Embryonic facial prominence (tissue), 1 donor: Measurements from ENCODE around the gene SUMF1.
"Not testable (repeated sequence)": the region's sequence is repeated elsewhere in the genome, so short reads cannot be mapped to it uniquely, and the experiment has no call there.

Experiments
- DNase-seq: peaks from one replicate; pipeline ENCODE4 v3.0.0-alpha.2; 2016; ENCODE audit errors: extremely low spot score

SUMF1 gene

DNA sequence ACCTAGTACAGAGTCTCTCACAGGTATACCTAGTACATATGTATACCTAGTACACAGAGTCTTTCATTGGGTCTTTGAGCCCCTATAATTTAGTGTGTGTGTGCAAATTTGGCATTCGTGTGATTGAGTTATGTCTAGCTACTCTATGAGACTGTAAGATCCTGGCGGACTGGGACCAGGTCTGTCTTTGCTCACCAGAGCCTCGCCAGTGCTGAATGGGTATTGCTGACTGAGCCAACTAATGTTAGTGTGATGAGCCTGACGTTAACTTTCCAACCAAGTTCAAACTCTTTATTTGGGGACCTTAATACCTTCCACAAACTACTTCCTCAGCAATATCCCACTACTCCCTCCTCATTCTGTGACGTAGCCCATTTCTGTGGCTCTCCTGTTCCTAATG lies 128.3 kb downstream of the SUMF1 start:
- no peak for DNase-seq

DNA sequence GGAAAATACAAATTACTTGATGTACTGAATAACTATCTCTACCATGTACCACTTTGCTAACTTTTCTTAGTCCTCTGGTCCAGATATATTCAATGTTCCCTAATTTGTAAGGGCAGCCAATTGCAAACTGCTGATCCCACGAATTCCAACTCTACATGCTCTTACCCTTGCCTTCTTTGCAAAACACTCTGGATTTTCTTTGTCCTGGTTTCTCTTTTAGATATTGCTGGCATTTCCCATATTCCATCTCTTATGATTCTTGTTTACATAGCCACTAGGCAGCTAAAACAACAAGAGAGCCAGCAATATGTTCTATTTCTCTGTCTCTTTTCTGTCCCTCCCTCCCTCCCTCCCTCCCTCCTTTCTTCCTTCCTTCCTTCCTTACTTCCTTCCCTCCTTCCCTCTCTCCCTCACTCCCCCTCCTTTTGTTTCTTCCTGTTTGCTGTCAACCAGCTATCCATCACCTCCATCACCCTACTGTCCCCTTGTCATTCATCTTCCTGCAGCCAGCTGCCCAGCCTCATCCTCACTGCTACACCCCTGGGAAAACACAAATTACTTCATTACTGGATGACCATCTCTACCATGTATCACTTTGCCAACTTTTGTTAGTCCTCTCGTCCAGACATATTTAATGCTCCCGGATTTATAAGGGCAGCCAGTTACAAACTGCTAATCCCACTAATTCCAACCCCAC lies 130.1 kb downstream of the SUMF1 start:
- DNase-seq, result no peak

DNA sequence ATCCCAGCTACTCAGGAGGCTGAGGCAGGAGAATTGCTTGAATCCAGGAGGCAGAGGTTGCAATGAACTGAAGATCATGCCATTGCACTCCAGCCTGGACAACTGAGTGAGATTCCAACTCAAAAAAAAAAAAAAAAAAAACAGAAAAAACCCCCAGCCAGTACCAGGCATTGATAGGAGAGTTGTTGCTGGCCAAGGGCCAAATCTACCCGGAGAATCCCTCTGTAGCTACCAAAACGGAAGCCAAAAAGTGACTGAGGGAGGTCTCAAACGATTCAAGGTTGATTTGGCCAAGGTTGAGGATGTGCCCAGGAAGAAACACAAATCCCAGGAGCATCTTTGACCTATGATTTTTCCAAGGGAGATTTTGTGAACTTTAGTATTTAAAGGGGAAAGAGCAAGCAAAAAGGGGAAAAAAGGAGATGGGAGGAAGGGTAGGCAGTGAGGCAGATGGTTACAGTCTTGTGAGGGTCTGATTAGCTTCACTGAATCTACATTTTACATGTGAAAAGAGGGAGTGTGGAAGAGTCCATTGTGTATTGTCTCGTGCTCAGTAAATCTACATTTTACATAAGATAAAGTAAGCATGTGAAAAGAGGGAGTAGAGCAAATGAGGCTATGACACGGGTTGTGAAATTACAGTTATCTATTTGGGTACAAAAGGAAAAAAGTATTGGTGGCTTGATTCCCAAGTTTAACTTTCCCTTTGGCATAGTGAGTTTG lies 131.1 kb downstream of the SUMF1 start:
- no peak for DNase-seq

DNA sequence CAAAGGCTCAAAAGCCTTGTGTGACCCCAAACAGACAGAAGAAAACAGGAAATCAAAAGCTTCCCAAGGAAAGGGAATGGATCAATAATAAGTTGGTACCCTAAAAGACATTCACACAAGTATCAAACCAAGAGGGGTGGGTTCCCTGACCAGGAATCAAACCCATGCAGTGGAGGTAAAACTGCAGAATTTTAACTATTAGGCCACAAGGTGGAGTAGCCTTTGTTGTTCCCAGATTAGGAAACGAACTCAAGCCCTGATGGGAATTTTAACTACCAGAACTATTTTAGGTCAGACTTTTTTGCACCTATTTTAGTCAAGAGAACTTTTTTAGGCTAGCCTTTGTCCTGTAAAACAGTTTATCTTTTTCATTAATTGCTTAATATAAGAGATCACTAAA lies 132.5 kb downstream of the SUMF1 start:
- no peak for DNase-seq

DNA sequence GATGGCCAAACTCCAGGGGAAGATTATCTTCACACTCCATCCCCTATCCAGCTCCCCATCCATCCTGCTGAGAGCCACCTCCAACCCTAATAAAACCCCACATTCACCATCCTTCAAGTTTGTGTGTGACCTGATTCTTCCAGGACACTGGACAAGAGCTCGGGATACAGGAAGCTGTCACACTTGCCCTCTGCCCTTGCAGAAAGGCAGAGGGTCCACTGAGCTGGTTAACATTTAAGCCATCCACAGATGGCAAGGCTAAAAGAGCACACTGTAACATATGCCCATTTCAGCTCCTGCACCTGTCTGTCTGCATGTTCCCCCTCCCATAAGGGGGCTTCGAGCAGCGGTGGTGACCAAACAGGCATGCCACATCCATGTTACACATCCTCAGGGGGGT lies 134.1 kb downstream of the SUMF1 start:
- no peak for DNase-seq

DNA sequence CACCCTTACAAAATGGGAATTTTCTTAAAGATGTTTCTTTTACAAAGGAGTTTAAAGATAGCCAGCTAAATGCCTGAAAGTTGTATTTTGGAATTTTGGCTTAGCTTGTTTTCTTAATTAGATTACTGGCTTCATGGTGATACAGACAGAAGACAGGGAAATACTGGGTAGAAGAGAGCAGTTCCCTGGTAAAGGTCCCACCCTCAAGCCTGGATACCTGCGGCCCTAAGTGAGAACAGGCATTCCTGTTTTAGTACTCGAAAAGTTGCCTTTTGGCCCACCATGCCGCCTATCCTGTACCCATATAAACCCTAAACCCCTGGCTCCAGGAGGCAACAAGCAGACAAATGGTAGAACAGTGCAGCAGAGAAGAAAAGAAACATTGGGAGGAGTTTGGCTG lies 134.5 kb downstream of the SUMF1 start:
- DNase-seq, result no peak

DNA sequence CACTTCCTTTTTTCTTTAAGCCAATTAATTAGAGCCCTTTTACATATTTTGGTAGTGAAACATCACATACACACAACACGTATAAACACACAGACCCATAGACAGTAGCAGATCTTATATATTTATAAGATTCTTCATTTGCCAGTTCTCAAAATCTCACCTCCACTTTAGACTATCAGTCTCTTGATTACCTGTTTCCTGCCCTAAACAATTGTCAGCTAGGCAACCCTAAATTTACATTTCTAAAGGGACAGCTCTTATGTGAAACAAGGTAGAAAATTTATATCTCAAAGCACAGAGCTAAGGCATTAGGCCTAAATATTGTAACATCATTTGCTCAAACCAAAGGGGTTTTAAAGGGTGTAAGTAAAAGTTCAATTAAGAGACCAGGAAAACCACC lies 135.0 kb downstream of the SUMF1 start:
- DNase-seq, result no peak

DNA sequence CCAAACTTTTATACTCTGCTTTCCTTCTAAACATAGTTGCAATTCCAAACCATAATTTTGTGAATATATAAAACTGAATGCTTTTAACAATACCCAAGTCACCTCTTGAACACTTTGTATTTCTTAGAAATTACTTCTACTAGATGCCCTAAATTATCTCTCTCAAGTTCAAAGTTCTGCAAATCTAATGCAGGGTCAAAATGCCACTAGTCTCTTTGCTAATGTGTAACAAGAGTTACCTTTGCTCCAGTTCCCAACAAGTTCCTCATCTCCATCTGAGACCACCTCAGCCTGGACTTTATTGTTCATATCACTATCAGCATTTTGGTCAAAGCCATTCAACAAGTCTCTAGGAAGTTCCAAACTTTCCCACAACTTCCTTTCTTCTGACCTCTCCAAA lies 137.3 kb downstream of the SUMF1 start:
- DNase-seq, result not testable (repeated sequence)

DNA sequence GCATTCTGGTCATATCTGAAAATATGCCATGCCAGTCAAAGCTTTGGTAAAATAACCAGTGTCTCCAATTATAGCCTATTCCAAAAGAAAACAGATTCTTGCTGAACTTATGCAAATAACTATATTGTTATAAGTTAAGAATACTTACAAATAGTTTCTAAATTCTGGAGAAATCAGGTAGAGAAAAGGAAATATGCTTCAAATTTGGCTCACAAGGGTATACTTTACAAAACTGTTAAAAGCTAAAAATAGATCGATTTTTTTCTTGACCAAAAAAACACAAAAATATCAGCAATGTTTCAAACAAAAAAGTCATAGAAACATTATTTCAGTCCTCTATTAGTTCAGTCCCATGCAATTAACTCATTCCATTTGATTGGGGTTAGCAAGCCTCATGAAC lies 140.2 kb downstream of the SUMF1 start:
- no peak for DNase-seq

DNA sequence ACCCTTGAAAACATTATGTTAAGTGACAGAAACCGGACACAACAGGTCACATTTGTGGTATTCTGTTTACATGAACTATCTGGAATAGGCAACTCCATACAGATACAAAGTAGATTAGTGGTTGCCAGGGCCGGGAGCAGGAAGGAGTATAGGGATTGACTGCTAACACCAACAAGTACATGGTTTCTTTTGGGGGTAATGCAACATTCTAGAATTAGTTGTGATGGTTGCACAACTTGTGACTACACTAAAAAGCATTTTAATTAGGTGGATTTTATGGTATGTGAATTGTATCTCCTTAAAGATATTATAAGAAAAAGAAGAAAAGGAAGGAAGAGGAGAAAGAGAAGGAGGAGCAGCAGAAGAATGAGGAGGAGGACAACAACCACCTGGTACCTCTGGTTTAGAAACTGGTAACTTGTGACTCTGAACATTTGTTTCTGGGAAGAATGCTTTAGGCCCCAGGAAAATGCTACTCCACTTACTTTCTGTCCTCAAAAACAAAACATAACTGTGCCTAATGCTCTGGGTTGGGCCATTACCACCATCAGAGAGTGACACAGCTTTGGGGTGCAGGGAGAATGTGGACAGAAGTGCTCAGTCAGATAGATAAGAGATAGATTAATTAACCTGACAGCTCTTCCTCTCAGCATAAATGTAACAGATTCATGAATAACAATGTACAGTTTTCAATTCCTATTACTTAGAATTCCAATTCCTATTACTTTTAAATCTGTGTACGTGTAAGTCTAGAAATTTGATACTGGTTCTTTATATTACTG lies 143.6 kb downstream of the SUMF1 start:
- DNase-seq, result no peak

DNA sequence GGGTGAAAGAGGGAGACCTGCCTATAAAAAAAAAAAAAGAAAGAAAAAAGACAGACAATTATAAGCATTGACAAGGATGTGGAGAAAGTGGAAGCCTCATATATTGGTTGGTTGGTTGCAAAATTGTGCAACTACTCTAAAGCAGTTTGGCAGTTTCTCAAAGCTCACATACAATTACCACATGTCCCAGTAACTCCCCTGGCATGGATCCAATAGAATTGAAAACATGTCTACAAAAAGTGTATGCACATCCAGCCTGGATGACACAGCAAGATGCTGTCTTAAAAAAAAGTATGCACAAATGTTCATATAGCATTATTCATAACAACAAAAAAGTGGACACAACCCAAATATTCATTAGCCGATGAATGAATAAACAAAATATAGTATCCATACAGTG lies 144.4 kb downstream of the SUMF1 start:
- DNase-seq, result no peak

DNA sequence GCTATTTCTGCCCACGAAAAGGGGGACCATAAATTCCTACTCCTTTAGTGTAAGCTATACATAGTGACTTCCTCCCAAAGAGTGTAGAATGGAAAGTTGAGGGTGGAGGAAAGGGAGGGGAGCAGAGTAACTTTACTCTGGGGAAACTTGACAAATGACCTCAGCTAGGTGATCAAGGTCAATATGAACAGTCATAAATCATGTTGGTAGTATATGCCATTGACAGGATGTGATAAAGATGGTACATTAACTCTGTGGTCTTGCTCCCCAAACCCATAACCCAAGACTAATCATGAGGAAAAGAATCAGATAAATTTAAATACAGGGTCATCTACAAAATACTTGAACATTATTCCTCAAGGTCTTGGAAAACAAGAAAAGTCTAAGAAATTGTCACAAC lies 145.3 kb downstream of the SUMF1 start:
- DNase-seq, result no peak

DNA sequence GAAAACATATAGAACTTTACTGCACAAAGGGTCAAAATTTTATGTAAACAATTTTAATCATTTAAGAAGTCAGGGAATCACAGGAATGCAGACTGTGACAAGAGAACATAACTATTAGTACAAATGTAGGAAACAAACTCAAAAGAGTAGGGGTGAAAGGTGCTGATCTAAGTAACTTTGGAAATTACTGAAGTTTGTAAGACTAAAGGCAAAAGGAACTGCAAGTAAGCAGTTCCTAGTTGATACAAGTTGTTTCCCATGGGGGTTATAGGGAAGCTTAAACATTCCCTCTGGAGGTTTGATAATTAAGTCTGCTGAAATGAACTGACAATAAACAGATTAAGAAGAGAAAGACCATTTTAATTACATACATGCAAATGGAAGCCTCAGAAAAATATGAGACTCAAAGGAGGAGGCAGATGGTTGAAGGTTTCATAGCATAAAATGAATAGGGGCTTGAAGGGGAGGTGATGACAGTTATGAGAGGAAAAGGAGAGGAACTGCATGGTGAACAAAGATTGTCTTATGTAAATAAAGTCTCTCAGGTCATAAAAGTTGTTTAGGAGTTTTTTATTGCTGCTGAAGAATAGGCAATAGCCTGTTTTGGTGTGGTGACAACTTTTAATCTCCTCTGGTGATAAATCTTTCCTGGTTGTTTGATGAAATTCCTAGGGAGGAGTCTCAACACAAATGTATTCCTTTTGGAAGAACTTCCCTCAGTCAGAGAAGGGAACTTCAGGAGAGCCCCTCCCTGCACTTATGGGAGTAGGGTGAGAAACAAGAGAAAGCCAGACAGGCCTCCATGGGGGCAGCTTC lies 146.8 kb downstream of the SUMF1 start:
- DNase-seq, result no peak

DNA sequence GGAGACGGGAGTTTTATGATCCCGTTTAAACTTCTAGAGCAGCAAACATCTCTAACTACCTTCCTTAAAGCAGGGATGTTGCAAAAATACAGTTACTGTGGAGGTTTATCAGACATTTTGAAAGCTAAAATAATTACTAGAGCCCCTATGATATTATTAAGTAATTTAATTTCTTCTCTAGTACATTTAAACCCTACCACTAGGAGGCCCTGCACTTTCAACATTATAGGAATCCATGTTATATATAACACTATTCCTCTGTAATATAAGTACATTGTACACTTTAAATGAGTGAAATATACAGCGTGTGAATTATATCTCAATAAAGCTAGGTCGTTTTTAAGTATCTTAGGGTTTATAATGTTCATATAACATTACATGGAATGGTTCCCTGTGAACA lies 152.4 kb downstream of the SUMF1 start:
- no peak for DNase-seq

DNA sequence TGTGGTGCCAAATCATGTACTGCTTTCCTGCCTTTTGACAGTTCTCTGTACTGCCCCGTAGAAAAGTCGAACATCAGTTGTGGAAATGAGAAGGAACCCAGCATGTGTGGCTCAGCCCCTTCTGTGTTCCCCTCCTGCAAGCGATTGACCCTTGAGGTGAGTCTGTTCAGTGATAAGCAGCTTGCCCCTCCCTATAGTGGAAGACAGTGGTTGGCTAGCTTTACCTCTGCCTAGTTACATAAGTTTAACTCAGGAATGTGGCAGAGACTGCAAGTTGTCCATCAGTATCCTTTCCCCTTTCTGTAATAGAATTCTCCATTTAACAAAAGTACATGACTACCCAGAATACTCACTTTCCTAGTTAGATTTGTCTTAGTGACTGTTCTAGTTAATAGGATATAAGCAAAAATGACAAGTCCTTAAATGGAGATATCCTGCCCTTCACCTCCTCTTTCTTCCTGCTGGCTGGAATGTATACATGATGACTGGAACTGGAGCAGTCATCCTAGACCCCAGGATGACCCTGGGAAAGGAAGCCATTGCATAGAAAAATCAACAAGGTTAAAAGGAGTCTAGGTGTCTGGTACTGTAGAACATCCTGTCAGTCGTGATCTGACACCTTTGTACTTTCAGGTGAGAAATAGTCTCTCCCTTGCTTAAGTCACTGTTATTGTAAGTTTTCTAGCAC lies 153.3 kb downstream of the SUMF1 start:
- DNase-seq, result no peak

DNA sequence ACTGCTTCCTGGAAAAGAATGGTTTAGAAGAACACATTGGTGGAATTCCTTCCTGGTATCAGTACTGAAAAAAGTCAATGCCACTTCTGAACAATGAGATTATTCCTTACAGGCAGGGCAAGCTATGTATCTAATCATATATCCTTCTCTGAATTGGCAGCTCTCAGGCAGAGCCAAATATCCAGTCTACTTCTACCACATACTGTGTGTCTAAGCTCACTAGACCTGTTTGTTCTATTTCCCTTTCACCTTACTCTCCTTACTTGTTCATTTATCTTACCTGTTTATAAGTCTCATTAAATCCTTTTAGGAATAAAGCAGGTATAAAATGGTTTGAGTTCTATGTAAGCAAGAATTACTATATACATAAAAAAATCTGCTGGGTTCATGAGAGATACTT lies 155.6 kb downstream of the SUMF1 start:
- no peak for DNase-seq
